OCI-LY7 (cell line): ENCODE results near the gene GNAT3. TPM values are rescaled to one million over a fixed set of nuclear protein-coding genes. Genes with fewer than 3 reads are reported as not detected.

Experiments
- BruUV-seq: library from RNA; stranded (reverse); fragments of 400-500 nt; replicated peaks from 2 replicates; lab custom pipeline; 2021; lab: Mats Ljungman, UMichigan
- CTCF ChIA-PET: fragments of 300-600 bp; sonication (Branson Sonifier 250); formaldehyde crosslinking; loops from one replicate; lab custom pipeline; 2022; ENCODE audit warnings: antibody characterized with exemption; ENCODE audit not compliant: unreplicated experiment; lab: Charles Lee
- POLR2A ChIA-PET: fragments of 300-600 bp; sonication (Branson Sonifier 250); formaldehyde crosslinking; loops from one replicate; lab custom pipeline; 2022; ENCODE audit warnings: antibody characterized with exemption; lab: Charles Lee
- DNase-seq: peaks from one replicate; pipeline ENCODE4 v3.0.0-alpha.2; 2015; ENCODE audit warnings: low spot score
- H2AFZ ChIP-seq: fragments of 200-600 bp; sonication (generic), shearing (Covaris generic); 2 replicates; pipeline ENCODE4 v1.6.1; 2014; ENCODE audit warnings: mild to moderate bottlenecking, antibody characterized with exemption, low read length, moderate library complexity
- H3K27ac ChIP-seq: fragments of 200-600 bp; sonication (generic); 2 replicates; pipeline ENCODE4 v1.5.1; 2014; ENCODE audit warnings: mixed run types, low read depth, mild to moderate bottlenecking, moderate library complexity, low read length, inconsistent platforms; ENCODE audit not compliant: poor library complexity, severe bottlenecking
- H3K36me3 ChIP-seq: fragments of 200-600 bp; sonication (generic); 2 replicates; pipeline ENCODE4 v1.6.1; 2014; ENCODE audit warnings: mild to moderate bottlenecking, antibody characterized with exemption, low read length, moderate library complexity, mixed read lengths; ENCODE audit not compliant: insufficient read depth
- H3K4me1 ChIP-seq: fragments of 200-600 bp; sonication (generic); 2 replicates; pipeline ENCODE4 v1.5.1; 2014; ENCODE audit warnings: mild to moderate bottlenecking, low read length; ENCODE audit not compliant: insufficient read depth, poor library complexity, severe bottlenecking
- H3K4me2 ChIP-seq: fragments of 200-600 bp; sonication (generic); 2 replicates; pipeline ENCODE4 v1.6.1; 2014; ENCODE audit warnings: mild to moderate bottlenecking, low read length
- H3K4me3 ChIP-seq: fragments of 200-600 bp; sonication (generic); 2 replicates; pipeline ENCODE4 v1.5.1; 2014; ENCODE audit warnings: mild to moderate bottlenecking, low read depth, low read length; ENCODE audit not compliant: poor library complexity, severe bottlenecking
- H3K79me2 ChIP-seq: fragments of 200-600 bp; sonication (generic); 2 replicates; pipeline ENCODE4 v1.6.1; 2016; ENCODE audit warnings: low read depth, mild to moderate bottlenecking, low read length, moderate library complexity, mixed read lengths; ENCODE audit not compliant: insufficient read depth
- H3K9me2 ChIP-seq: fragments of 200-600 bp; sonication (generic); 2 replicates; pipeline ENCODE4 v1.6.1; 2016; ENCODE audit warnings: mild to moderate bottlenecking, low read length, mixed read lengths; ENCODE audit not compliant: insufficient read depth
- H3K9me3 ChIP-seq: fragments of 200-600 bp; sonication (generic); 2 replicates; pipeline ENCODE4 v1.6.1; 2014; ENCODE audit warnings: mild to moderate bottlenecking, mixed run types, low read length, mixed read lengths
- H4K20me1 ChIP-seq: fragments of 200-600 bp; sonication (generic); 2 replicates; pipeline ENCODE4 v1.6.1; 2014; ENCODE audit warnings: mild to moderate bottlenecking, antibody characterized with exemption, low read length, moderate library complexity, mixed read lengths; ENCODE audit not compliant: insufficient read depth
- CTCF ChIP-seq: fragments of 200-600 bp; sonication (generic); conservative IDR thresholded peaks from 2 replicates; pipeline ENCODE4 v1.5.1; 2014; ENCODE audit warnings: mild to moderate bottlenecking, antibody characterized with exemption, low read length, moderate library complexity, mixed read lengths
- EZH2phosphoT487 ChIP-seq: fragments of 200-600 bp; sonication (generic); IDR thresholded peaks from 2 replicates; pipeline ENCODE4 v1.6.1; 2018; ENCODE audit warnings: low read depth, borderline replicate concordance, mild to moderate bottlenecking, mixed run types, antibody characterized with exemption, low read length, moderate library complexity, mixed read lengths
- intact Hi-C: fragments of 100-400 bp; cut with micrococcal nuclease; formaldehyde crosslinking; loops from one replicate; pipeline ENCODE4 v1.10.0; 2022; ENCODE audit not compliant: unreplicated experiment
- total RNA-seq, 2 experiments: library from RNA; depleted of rRNA in 1 of 2; stranded (reverse); fragments of >200 nt in 1 of 2; shearing (Covaris generic) in 1 of 2; gene quantifications; 2 replicates each; pipeline ENCODE4 v1.2.3, GENCODE V29; 2014 to 2022

The GNAT3 gene
- total RNA-seq, 2 experiments from 2014 or later, result not detected

GRCh38 chr7:80413383-80413945 lies 98.4 kb downstream of the GNAT3 start:
- Histone ChIP-seq H2AFZ (no peak overlapping the region), H3K4me3 (no peak overlapping the region), H3K9me3 (no peaks in the 10 kb centered on the region), H3K4me2 (no peak overlapping the region), H3K9me2 (no peaks in the 10 kb centered on the region), H3K4me1 (no peaks in the 10 kb centered on the region), H3K36me3 (no peaks in the 10 kb centered on the region), H3K27ac (no peak overlapping the region), H4K20me1 (no peaks in the 10 kb centered on the region), H3K79me2 (no peaks in the 10 kb centered on the region)
- ChIA-PET POLR2A (no interaction called here), CTCF (no interaction called here)
- no peak for DNase-seq
- TF ChIP-seq CTCF, result no peak
- TF ChIP-seq EZH2phosphoT487, result no peak
- no TSS peak for BruUV-seq
- intact Hi-C loops, result no loop called here

- DNase-seq, result no peak
- Histone ChIP-seq H3K27ac (no peak overlapping the region), H3K36me3 (no peaks in the 10 kb centered on the region), H3K9me2 (no peaks in the 10 kb centered on the region), H3K4me2 (no peak overlapping the region), H3K4me1 (no peaks in the 10 kb centered on the region), H3K4me3 (no peak overlapping the region), H4K20me1 (no peaks in the 10 kb centered on the region), H3K79me2 (no peaks in the 10 kb centered on the region), H3K9me3 (no peaks in the 10 kb centered on the region), H2AFZ (no peak overlapping the region)
- POLR2A ChIA-PET, result no interaction called here
- no peak for TF ChIP-seq CTCF
- TF ChIP-seq EZH2phosphoT487, result no peak
- CTCF ChIA-PET, result no interaction called here
- no TSS peak for BruUV-seq
- intact Hi-C loops, result no loop called here
Measured at GRCh38 chr7:80412842-80413241, 99.0 kb downstream of the GNAT3 start.

DNA sequence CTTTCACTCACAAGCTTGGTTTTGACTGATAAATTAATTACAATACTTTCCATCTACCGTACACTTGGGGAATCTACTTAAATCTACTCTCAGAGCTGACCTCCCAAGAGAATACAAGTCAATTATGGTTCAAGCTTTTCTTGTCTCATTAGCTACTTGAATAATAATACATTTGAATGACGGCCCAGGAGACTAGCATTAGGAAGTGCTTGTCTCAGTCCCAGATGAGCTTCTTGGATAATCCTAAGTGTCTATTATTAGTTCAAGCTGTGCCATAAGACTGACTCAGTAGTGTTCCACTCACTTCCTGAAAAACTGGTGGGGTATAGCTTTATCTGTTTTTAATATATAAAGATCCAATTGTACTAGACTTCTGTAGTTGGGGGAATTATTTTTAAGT lies 100.2 kb downstream of the GNAT3 start:
- Histone ChIP-seq H3K4me3 (no peak overlapping the region), H2AFZ (no peak overlapping the region), H3K27ac (no peak overlapping the region), H3K36me3 (no peaks in the 10 kb centered on the region), H3K4me1 (no peaks in the 10 kb centered on the region), H3K4me2 (no peak overlapping the region), H4K20me1 (no peaks in the 10 kb centered on the region), H3K79me2 (no peaks in the 10 kb centered on the region), H3K9me3 (no peaks in the 10 kb centered on the region), H3K9me2 (no peaks in the 10 kb centered on the region)
- no TSS peak for BruUV-seq
- TF ChIP-seq CTCF, result no peak
- no peak for TF ChIP-seq EZH2phosphoT487
- no peak for DNase-seq
- ChIA-PET POLR2A (interaction anchor here (0.6 to 1.4 kb wide), 2 partner anchors 10 to 113 kb away, joined by 3 to 4 read pairs; no protein-coding TSS in a partner anchor), CTCF (no interaction called here)
- intact Hi-C loops, result no loop called here
